ENCODE data around the gene ATP8B3.

Gene ATP8B3

GRCh38 chr19:1849886-1850398 is 37.9 kb upstream of the ATP8B3 start:
- no peak for ATAC-seq

GRCh38 chr19:1849132-1849474 is 37.0 kb upstream of the ATP8B3 start:
- no peak for ATAC-seq

GRCh38 chr19:1848399-1849131 is 36.5 kb upstream of the ATP8B3 start, which contains the start of gene REXO1:
Gene REXO1 (minus strand): TSS chr19:1848483. CDS start chr19:1848358, 125 bp downstream.
- peak; percentile 81 for ATAC-seq

- ATAC-seq: peak; percentile 13 to 22
These were observed 35.8 kb upstream of the ATP8B3 start for GRCh38 chr19:1847684-1848398.

GRCh38 chr19:1847348-1847683 is 35.2 kb upstream of the ATP8B3 start:
- no peak for ATAC-seq

GRCh38 chr19:1846517-1847204 is 34.6 kb upstream of the ATP8B3 start:
- ATAC-seq: no peak

GRCh38 chr19:1845642-1846041 is 33.6 kb upstream of the ATP8B3 start:
- no peak for ATAC-seq

GRCh38 chr19:1845125-1845515 is 33.0 kb upstream of the ATP8B3 start:
- ATAC-seq: no peak

GRCh38 chr19:1844513-1845124 is 32.5 kb upstream of the ATP8B3 start:
- ATAC-seq: no peak

- ATAC-seq: no peak
These were observed 31.7 kb upstream of the ATP8B3 start for GRCh38 chr19:1843646-1844394.

GRCh38 chr19:1843116-1843515 is 31.0 kb upstream of the ATP8B3 start:
- ATAC-seq: no peak

GRCh38 chr19:1841209-1841924 is 29.3 kb upstream of the ATP8B3 start:
- ATAC-seq: no peak

- no peak for ATAC-seq
These were observed 28.6 kb upstream of the ATP8B3 start for GRCh38 chr19:1840541-1841115.

- no peak for ATAC-seq
These were observed 27.8 kb upstream of the ATP8B3 start for GRCh38 chr19:1839658-1840540.

GRCh38 chr19:1837625-1838105 is 25.6 kb upstream of the ATP8B3 start:
- ATAC-seq: peak; percentile 51 to 59

GRCh38 chr19:1837222-1837565 is 25.1 kb upstream of the ATP8B3 start:
- ATAC-seq: no peak

- ATAC-seq: no peak
These were observed 24.6 kb upstream of the ATP8B3 start for GRCh38 chr19:1836458-1837221.

- no peak for ATAC-seq
These were observed 21.5 kb upstream of the ATP8B3 start for GRCh38 chr19:1833540-1833939.

- no peak for ATAC-seq
These were observed 20.1 kb upstream of the ATP8B3 start for GRCh38 chr19:1832046-1832663.
